Measurements from ENCODE around the gene FYB1.

FYB1 gene

GRCh38 chr5:39146831-39147540, 72.4 kb downstream of the FYB1 start:
- H3K4me3 ChIP-seq: no peak overlapping the region

GRCh38 chr5:39143151-39143860, 76.1 kb downstream of the FYB1 start:
- no peak for DNase-seq (ENCODE audit: low read depth, low spot score)
- no peak overlapping the region for H3K4me3 ChIP-seq
- H3K9ac ChIP-seq (ENCODE audit: insufficient read length): no peak overlapping the region
- H3K27ac ChIP-seq: no peak overlapping the region
- no peaks in the 10 kb centered on the region for H3K9me3 ChIP-seq (ENCODE audit: low read depth, low read length)
- no peaks in the 10 kb centered on the region for H3K36me3 ChIP-seq (ENCODE audit: insufficient read depth, low read length)
- TF ChIP-seq EZH2 (IDR thresholded peaks at IDR 0.05) (no peak), POLR2AphosphoS5 (IDR thresholded peaks at IDR 0.05; ENCODE audit: borderline replicate concordance, low read depth, low read length) (no peak), FOXP2 (optimal IDR thresholded peaks at IDR 0.05; ENCODE audit: control extremely low read depth, extremely low read length, insufficient read depth) (no peak)

More at GRCh38 chr5:39146831-39147540, 72.4 kb downstream of the FYB1 start:
- H3K9me3 ChIP-seq (ENCODE audit: low read depth, low read length): no peaks in the 10 kb centered on the region
- no peak for DNase-seq (ENCODE audit: low read depth, low spot score)
- H3K27ac ChIP-seq: no peak overlapping the region
- no peaks in the 10 kb centered on the region for H3K36me3 ChIP-seq (ENCODE audit: insufficient read depth, low read length)
- H3K9ac ChIP-seq (ENCODE audit: insufficient read length): no peak overlapping the region
- TF ChIP-seq FOXP2 (optimal IDR thresholded peaks at IDR 0.05; ENCODE audit: control extremely low read depth, extremely low read length, insufficient read depth) (no peak), POLR2AphosphoS5 (IDR thresholded peaks at IDR 0.05; ENCODE audit: borderline replicate concordance, low read depth, low read length) (no peak), EZH2 (IDR thresholded peaks at IDR 0.05) (no peak)

GRCh38 chr5:39140558-39141168, 78.7 kb downstream of the FYB1 start:
- H3K9ac ChIP-seq (ENCODE audit: insufficient read length): no peak overlapping the region
- TF ChIP-seq FOXP2 (optimal IDR thresholded peaks at IDR 0.05; ENCODE audit: control extremely low read depth, extremely low read length, insufficient read depth) (no peak), EZH2 (IDR thresholded peaks at IDR 0.05) (no peak), POLR2AphosphoS5 (IDR thresholded peaks at IDR 0.05; ENCODE audit: borderline replicate concordance, low read depth, low read length) (no peak)
- no peaks in the 10 kb centered on the region for H3K9me3 ChIP-seq (ENCODE audit: low read depth, low read length)
- no peak overlapping the region for H3K4me3 ChIP-seq
- H3K27ac ChIP-seq: no peak overlapping the region
- no peaks in the 10 kb centered on the region for H3K36me3 ChIP-seq (ENCODE audit: insufficient read depth, low read length)
- DNase-seq (ENCODE audit: low read depth, low spot score): no peak

- no peak for TF ChIP-seq FOXP2 (optimal IDR thresholded peaks at IDR 0.05; ENCODE audit: control extremely low read depth, extremely low read length, insufficient read depth)
- no peak for TF ChIP-seq EZH2 (IDR thresholded peaks at IDR 0.05)
- no peak for TF ChIP-seq POLR2AphosphoS5 (IDR thresholded peaks at IDR 0.05; ENCODE audit: borderline replicate concordance, low read depth, low read length)
- Histone ChIP-seq H3K27ac (no peak overlapping the region), H3K9me3 (ENCODE audit: low read depth, low read length) (no peaks in the 10 kb centered on the region), H3K36me3 (ENCODE audit: insufficient read depth, low read length) (no peaks in the 10 kb centered on the region), H3K9ac (ENCODE audit: insufficient read length) (no peak overlapping the region), H3K4me3 (no peak overlapping the region)
- DNase-seq (ENCODE audit: low read depth, low spot score): no peak
Measured at GRCh38 chr5:39138892-39139291, 80.5 kb downstream of the FYB1 start.

- Histone ChIP-seq H3K4me3 (no peak overlapping the region), H3K27ac (no peak overlapping the region), H3K9me3 (ENCODE audit: low read depth, low read length) (no peaks in the 10 kb centered on the region), H3K36me3 (ENCODE audit: insufficient read depth, low read length) (no peaks in the 10 kb centered on the region), H3K9ac (ENCODE audit: insufficient read length) (no peak overlapping the region)
- no peak for TF ChIP-seq EZH2 (IDR thresholded peaks at IDR 0.05)
- no peak for TF ChIP-seq FOXP2 (optimal IDR thresholded peaks at IDR 0.05; ENCODE audit: control extremely low read depth, extremely low read length, insufficient read depth)
- no peak for TF ChIP-seq POLR2AphosphoS5 (IDR thresholded peaks at IDR 0.05; ENCODE audit: borderline replicate concordance, low read depth, low read length)
- DNase-seq (ENCODE audit: low read depth, low spot score): no peak
Measured at GRCh38 chr5:39137819-39138451, 81.4 kb downstream of the FYB1 start.

- Histone ChIP-seq H3K36me3 (ENCODE audit: insufficient read depth, low read length) (no peaks in the 10 kb centered on the region), H3K9me3 (ENCODE audit: low read depth, low read length) (no peaks in the 10 kb centered on the region), H3K9ac (ENCODE audit: insufficient read length) (no peak overlapping the region), H3K27ac (no peak overlapping the region), H3K4me3 (no peak overlapping the region)
- no peak for TF ChIP-seq FOXP2 (optimal IDR thresholded peaks at IDR 0.05; ENCODE audit: control extremely low read depth, extremely low read length, insufficient read depth)
- no peak for TF ChIP-seq EZH2 (IDR thresholded peaks at IDR 0.05)
- no peak for TF ChIP-seq POLR2AphosphoS5 (IDR thresholded peaks at IDR 0.05; ENCODE audit: borderline replicate concordance, low read depth, low read length)
- no peak for DNase-seq (ENCODE audit: low read depth, low spot score)
Measured at GRCh38 chr5:39137391-39137790, 82.0 kb downstream of the FYB1 start.

- Histone ChIP-seq H3K4me3 (no peak overlapping the region), H3K27ac (no peak overlapping the region), H3K36me3 (ENCODE audit: insufficient read depth, low read length) (no peaks in the 10 kb centered on the region), H3K9ac (ENCODE audit: insufficient read length) (no peak overlapping the region), H3K9me3 (ENCODE audit: low read depth, low read length) (no peaks in the 10 kb centered on the region)
- TF ChIP-seq POLR2AphosphoS5 (IDR thresholded peaks at IDR 0.05; ENCODE audit: borderline replicate concordance, low read depth, low read length) (no peak), FOXP2 (optimal IDR thresholded peaks at IDR 0.05; ENCODE audit: control extremely low read depth, extremely low read length, insufficient read depth) (no peak), EZH2 (IDR thresholded peaks at IDR 0.05) (no peak)
- no peak for DNase-seq (ENCODE audit: low read depth, low spot score)
Measured at GRCh38 chr5:39132792-39133191, 86.6 kb downstream of the FYB1 start.

GRCh38 chr5:39132128-39132447, 87.3 kb downstream of the FYB1 start:
- TF ChIP-seq EZH2 (IDR thresholded peaks at IDR 0.05): no peak
- TF ChIP-seq POLR2AphosphoS5 (IDR thresholded peaks at IDR 0.05; ENCODE audit: borderline replicate concordance, low read depth, low read length): no peak
- TF ChIP-seq FOXP2 (optimal IDR thresholded peaks at IDR 0.05; ENCODE audit: control extremely low read depth, extremely low read length, insufficient read depth): no peak
- no peaks in the 10 kb centered on the region for H3K36me3 ChIP-seq (ENCODE audit: insufficient read depth, low read length)
- no peaks in the 10 kb centered on the region for H3K9me3 ChIP-seq (ENCODE audit: low read depth, low read length)
- no peak for DNase-seq (ENCODE audit: low read depth, low spot score)
- H3K27ac ChIP-seq: no peak overlapping the region
- no peak overlapping the region for H3K9ac ChIP-seq (ENCODE audit: insufficient read length)
- H3K4me3 ChIP-seq: no peak overlapping the region
